ENCODE measurements around the gene VIL1. TPM values are rescaled to one million over a fixed set of nuclear protein-coding genes. Genes with fewer than 3 reads are reported as not detected.

VIL1 gene
- total RNA-seq, 3 donors from 2014 or later (not counting 1 experiment from before 2014, with no cell fraction given), result 1.5 to 1.8 (median 1.6) TPM

- Mint-ChIP-seq H3K27ac (no peak overlapping the region), H3K9me3 (no peaks in the 10 kb centered on the region), H3K27me3 (ENCODE audit: low read depth in 2 of 2) (no peaks in the 10 kb centered on the region), H3K4me3 (no peak overlapping the region), H3K4me1 (peaks cover 0 to 9% of the 10 kb centered on the region in 2 donors), H3K36me3 (no peaks in the 10 kb centered on the region)
- H3K27ac ChIP-seq (ENCODE audit: low read length), result no peak overlapping the region
- DNase-seq (no peak), ATAC-seq (no peak)
- no peak overlapping the region for H3K4me3 ChIP-seq (ENCODE audit: low read length)
- intact Hi-C loops (cut with micrococcal nuclease), result no loop called here
- WGBS (ENCODE audit: insufficient coverage), result 86% methylated on average over 5 of the region's 5 CpGs
- no peaks in the 10 kb centered on the region for H3K9me3 ChIP-seq (ENCODE audit: control insufficient read depth, insufficient read depth, low read length)
- H3K36me3 ChIP-seq (ENCODE audit: control insufficient read depth, insufficient read depth, low read length), result no peaks in the 10 kb centered on the region
- no peaks in the 10 kb centered on the region for H3K27me3 ChIP-seq (ENCODE audit: control insufficient read depth, insufficient read depth, low read length)
- H3K4me1 ChIP-seq (ENCODE audit: control insufficient read depth, insufficient read depth, low read length), result no peaks in the 10 kb centered on the region
- no peak for TF ChIP-seq CTCF (IDR thresholded peaks at IDR 0.05)
Observed at GRCh38 chr2:218436992-218437391, 18.1 kb downstream of the VIL1 start.

GRCh38 chr2:218437969-218438368 lies 19.0 kb downstream of the VIL1 start:
- WGBS (ENCODE audit: insufficient coverage), result 100% methylated on average over 1 of the region's 1 CpG
- intact Hi-C loops (cut with micrococcal nuclease), result no loop called here
- Mint-ChIP-seq H3K4me1 (peaks cover 0 to 13% of the 10 kb centered on the region in 2 donors), H3K9me3 (no peaks in the 10 kb centered on the region), H3K27me3 (ENCODE audit: low read depth in 2 of 2) (no peaks in the 10 kb centered on the region), H3K36me3 (no peaks in the 10 kb centered on the region), H3K4me3 (no peak overlapping the region), H3K27ac (no peak overlapping the region)
- H3K4me1 ChIP-seq (ENCODE audit: control insufficient read depth, insufficient read depth, low read length), result no peaks in the 10 kb centered on the region
- DNase-seq (no peak), ATAC-seq (no peak)
- H3K27me3 ChIP-seq (ENCODE audit: control insufficient read depth, insufficient read depth, low read length), result no peaks in the 10 kb centered on the region
- no peaks in the 10 kb centered on the region for H3K9me3 ChIP-seq (ENCODE audit: control insufficient read depth, insufficient read depth, low read length)
- TF ChIP-seq CTCF (IDR thresholded peaks at IDR 0.05), result no peak
- H3K36me3 ChIP-seq (ENCODE audit: control insufficient read depth, insufficient read depth, low read length), result no peaks in the 10 kb centered on the region
- no peak overlapping the region for H3K4me3 ChIP-seq (ENCODE audit: low read length)
- no peak overlapping the region for H3K27ac ChIP-seq (ENCODE audit: low read length)

- no peak for TF ChIP-seq CTCF (IDR thresholded peaks at IDR 0.05)
- H3K27me3 ChIP-seq (ENCODE audit: control insufficient read depth, insufficient read depth, low read length), result no peaks in the 10 kb centered on the region
- ATAC-seq (no peak), DNase-seq (no peak)
- Mint-ChIP-seq H3K27me3 (ENCODE audit: low read depth in 2 of 2) (no peaks in the 10 kb centered on the region), H3K36me3 (no peaks in the 10 kb centered on the region), H3K27ac (no peak overlapping the region), H3K4me1 (peaks cover 0 to 13% of the 10 kb centered on the region in 2 donors), H3K4me3 (no peak overlapping the region), H3K9me3 (no peaks in the 10 kb centered on the region)
- intact Hi-C loops (cut with micrococcal nuclease), result no loop called here
- 85% methylated on average over 4 of the region's 4 CpGs for WGBS (ENCODE audit: insufficient coverage)
- no peak overlapping the region for H3K27ac ChIP-seq (ENCODE audit: low read length)
- no peaks in the 10 kb centered on the region for H3K4me1 ChIP-seq (ENCODE audit: control insufficient read depth, insufficient read depth, low read length)
- no peaks in the 10 kb centered on the region for H3K36me3 ChIP-seq (ENCODE audit: control insufficient read depth, insufficient read depth, low read length)
- no peaks in the 10 kb centered on the region for H3K9me3 ChIP-seq (ENCODE audit: control insufficient read depth, insufficient read depth, low read length)
- no peak overlapping the region for H3K4me3 ChIP-seq (ENCODE audit: low read length)
Observed at GRCh38 chr2:218438596-218438995, 19.7 kb downstream of the VIL1 start.

- no peaks in the 10 kb centered on the region for H3K27me3 Mint-ChIP-seq (ENCODE audit: low read depth in 2 of 2)
- H3K9me3 Mint-ChIP-seq, result no peaks in the 10 kb centered on the region
Observed at GRCh38 chr2:218444692-218445357, 25.9 kb downstream of the VIL1 start.

More at GRCh38 chr2:218444692-218445357, 25.9 kb downstream of the VIL1 start:
- ATAC-seq, result no peak
- no peak for DNase-seq
- 99% methylated on average over 6 of the region's 7 CpGs for WGBS (ENCODE audit: insufficient coverage)
- TF ChIP-seq CTCF (IDR thresholded peaks at IDR 0.05), result no peak
- Mint-ChIP-seq H3K27ac (no peak overlapping the region), H3K4me3 (no peak overlapping the region), H3K4me1 (peaks cover 4 to 6% of the 10 kb centered on the region in 2 donors), H3K36me3 (peaks cover 8% of the 10 kb centered on the region)
- Histone ChIP-seq H3K27me3 (ENCODE audit: control insufficient read depth, insufficient read depth, low read length) (no peaks in the 10 kb centered on the region), H3K36me3 (ENCODE audit: control insufficient read depth, insufficient read depth, low read length) (peaks cover 5% of the 10 kb centered on the region), H3K27ac (ENCODE audit: low read length) (no peak overlapping the region), H3K9me3 (ENCODE audit: control insufficient read depth, insufficient read depth, low read length) (no peaks in the 10 kb centered on the region), H3K4me3 (ENCODE audit: low read length) (no peak overlapping the region), H3K4me1 (ENCODE audit: control insufficient read depth, insufficient read depth, low read length) (no peaks in the 10 kb centered on the region)
- intact Hi-C loops (cut with micrococcal nuclease), result no loop called here

Measured in natural killer cell (primary cell).